GM19328 (cell line): Measurements from ENCODE around the gene ZBTB17.
"Not testable (repeated sequence)": the region's sequence is repeated elsewhere in the genome, so short reads cannot be mapped to it uniquely, and the experiment has no call there.

Experiments
- ATAC-seq: cut with Tn5 transposase; IDR thresholded peaks from one replicate; pipeline ENCODE4 v1.9.1; 2021; ENCODE audit warnings: mild to moderate bottlenecking, moderate library complexity; ENCODE audit not compliant: unreplicated experiment

Gene ZBTB17

DNA sequence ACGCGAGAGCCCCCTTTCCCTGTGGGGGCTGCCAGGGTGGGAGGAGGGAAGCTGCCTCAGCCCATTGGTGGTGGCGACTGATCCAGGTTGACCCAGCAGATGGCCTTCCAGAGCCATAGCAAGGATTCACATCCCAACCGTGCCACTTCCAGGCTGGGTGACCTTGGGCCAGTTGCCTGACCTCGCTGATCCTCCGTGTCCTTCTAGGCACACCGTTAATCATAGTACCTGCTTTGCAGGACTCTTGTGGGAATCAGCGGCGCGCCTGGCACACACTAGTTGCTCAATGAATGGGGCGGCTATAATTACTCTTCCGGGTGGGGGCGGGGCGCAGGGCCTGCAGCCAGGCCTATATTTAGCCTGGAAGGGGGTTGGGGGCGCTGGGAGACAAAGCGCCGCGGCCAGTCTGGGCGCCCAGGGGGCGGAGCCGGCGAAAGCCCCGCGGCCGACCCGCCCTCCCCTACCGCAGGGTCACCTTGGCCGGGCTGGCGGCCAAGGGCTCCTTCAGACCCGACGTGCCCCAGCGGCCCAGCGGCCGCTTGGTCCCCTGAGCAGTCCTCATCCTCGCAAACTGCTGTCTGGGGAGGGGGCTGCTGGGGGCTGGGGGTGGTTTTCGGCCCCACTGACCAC, 36.8 kb upstream of the ZBTB17 start:
- no peak for ATAC-seq

DNA sequence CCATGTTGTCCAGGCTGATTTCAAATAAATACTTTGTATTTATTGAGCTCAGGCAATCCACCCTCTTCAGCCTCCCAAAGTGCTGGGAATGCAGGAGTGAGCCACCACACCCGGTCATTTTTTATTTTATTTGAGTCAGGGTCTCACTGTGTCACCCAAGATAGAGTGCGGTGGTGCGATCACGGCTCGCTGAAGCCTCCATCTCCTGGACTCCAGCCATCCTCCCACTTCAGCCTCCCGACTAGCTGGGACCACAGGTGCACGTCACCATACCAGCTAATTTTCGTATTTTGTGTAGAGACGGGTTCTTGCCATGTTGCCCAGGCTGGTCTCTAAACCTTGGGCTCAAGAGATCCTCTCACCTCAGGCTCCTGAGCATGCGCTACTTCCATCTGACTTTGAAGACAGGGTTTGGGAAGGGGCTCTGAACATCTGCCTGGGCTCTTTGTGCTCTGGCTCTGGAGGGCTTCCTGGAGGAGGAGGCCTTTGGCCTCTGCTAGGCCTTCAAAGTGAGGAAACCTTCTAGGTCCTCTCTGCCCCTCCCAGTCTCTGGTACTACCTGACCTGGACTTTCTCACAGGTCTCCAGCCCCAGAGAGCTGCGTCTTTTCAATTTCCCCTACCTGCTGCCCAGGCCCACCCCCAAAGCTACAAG, 36.2 kb upstream of the ZBTB17 start:
- ATAC-seq: no peak

DNA sequence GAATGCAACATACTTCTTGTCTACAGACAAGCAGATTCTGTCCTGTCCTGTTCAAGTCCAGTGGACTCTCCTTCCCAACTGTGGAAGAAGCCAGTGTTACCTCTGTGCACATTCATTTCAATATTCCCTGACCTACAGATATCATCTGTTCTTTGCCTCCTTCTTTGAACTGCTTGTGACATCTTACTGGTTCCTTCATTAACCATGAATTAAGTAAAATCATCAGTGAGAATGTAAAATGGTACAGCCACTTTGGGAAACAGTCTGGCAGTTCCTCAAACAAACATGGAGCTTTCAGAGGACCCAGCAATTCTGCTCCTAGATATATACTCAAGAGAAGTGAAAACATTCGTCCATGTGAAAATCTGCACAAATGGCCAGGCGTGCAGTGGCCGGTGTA, 34.9 kb upstream of the ZBTB17 start:
- no peak for ATAC-seq

DNA sequence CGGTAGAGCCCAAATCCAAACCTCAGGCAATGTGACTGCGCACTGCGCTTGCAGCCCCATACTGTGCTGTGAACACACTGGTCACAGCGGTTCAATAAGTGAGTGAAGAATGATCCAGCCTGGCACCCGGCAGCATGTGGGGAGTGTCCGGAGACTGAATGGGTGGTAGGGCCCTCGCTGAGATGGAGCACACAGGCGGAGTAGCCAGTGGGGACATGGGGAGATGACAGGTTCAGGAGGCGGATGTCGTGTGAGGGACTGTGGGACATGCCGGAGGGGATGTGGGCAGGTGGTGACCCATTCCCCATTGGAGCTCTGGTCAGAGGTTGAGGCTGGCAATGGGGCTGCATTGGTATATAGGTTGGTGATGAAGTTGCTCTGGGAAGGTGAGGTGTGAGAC, 33.8 kb upstream of the ZBTB17 start:
- no peak for ATAC-seq

DNA sequence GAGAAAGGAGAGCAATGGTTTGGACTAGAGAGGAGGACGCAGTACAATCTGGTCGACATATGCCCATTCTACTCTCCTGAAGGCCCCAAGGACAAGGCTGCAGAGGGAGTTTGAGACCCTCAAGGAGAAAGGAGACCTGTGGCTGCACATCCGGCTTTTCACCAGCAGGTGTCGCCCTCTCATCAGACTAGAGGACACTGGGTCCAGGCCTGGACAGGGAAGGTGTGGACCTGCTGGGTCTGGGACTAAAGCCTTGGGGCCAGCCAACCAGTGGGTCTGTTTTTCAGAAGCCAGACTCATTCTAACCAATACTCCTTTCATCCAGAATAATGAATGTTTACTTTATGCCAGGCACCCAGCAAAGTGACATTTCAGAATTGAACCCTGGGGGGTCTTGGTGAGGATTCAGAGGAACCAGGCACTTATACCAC, 33.1 kb upstream of the ZBTB17 start:
- no peak for ATAC-seq

DNA sequence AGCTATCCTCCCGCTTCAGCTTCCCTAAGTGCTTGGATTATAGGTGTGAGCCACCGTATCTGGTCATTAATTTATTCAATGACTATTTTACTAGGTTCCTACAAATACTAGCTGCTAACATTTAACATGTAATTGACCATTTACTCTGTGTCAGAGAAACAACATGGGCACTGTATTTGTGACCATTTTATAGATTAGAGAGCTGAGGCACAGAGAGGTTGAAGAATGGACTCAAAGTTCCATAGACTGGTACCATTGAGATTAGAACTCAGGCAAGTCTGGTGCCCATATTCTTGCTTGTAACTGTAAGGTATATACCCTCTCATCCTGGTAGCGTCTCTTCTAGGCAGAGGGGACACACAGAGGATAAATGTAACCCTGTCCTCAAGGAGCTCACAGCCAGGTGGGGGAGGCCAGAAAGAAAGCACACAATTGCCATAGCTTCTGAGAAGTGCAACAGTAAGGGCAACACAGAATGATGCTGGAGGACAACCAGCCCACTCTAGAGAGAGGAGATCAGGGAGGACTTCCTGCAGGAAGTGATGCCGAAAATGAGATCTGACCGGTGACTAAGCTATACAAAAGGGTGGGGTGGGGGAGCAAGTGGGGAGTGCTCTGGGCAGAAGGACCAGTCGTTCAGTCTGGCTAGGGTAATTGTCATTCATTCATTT, 31.9 kb upstream of the ZBTB17 start:
- ATAC-seq: no peak

DNA sequence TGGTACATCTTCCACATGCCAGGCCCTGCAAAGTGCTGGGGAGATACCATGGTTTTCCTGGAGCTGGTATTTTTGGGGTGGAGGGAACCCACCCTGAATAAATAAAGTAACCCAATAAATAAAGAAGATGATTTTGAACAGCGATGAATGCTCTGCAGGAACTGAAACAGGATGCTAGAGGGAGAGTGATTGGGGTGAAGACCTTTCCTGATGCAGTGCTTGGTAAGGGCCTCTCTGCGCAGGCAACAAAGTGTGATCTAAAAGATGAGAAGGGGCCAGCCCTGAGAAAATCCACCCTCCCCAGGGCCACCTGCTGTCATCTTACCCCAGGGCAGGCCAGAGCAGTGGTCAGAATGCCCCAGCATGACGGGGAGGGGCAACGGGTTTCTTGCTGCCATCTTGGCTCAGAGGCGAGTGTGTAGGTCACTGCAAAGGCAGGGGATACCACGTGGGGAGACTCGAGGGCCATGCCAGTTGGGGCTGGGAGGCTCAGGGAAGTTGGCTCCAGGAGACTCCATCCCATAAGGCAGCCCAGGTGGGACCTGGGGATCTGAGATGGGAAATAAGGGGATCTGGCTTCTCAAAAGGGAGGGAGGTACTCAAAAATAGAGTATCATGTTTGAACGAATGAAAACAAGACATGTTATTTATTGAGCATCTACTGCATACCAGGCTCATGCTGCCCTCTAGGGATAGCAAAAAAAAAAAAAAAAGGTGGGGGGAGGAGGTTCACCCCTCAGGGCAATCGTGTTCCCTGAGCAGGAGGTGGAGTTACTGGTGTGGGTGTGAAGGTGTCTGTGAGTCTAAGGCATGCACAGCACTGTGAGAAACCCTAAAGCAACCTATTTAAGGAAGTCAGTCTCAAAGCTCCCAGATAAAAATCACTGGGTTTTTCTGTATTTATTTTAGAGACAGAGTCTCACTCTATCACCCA, 30.9 kb upstream of the ZBTB17 start:
- ATAC-seq: no peak

DNA sequence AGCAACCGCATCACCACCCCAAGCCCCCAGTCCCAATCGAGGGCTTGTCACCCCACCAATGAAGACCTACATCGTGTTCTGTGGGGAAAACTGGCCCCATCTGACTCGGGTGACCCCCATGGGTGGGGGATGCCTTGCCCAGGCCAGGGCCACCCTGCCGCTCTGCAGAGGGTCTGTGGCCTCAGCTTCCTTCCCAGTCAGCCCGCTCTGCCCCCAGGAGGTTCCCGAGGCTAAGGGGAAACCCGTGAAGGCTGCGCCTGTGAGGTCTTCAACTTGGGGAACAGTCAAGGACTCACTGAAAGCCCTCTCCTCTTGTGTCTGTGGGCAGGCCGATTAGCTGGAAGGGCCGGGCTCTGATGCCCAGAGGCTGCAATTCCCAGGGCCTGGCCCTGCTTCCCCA, 30.1 kb upstream of the ZBTB17 start:
- no peak for ATAC-seq

DNA sequence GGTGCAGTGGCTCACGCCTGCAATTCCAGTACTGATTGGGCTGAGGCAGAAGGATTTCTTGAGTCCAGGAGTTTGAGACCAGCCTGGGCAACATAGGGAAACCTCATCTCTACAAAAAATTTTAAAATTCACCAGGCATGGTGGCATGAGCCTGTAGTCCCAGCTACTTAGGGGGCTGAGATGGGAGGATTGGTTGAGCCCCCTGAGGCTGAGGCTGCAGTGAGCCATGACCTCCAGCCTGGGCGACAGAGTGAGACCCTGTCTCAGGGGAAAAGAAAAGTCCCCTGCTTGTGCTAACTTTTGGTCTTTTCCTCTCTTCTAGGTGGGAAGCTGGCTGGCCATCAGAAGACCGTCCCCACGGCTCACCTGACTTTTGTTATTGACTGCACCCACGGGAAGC, 29.7 kb upstream of the ZBTB17 start:
- no peak for ATAC-seq

DNA sequence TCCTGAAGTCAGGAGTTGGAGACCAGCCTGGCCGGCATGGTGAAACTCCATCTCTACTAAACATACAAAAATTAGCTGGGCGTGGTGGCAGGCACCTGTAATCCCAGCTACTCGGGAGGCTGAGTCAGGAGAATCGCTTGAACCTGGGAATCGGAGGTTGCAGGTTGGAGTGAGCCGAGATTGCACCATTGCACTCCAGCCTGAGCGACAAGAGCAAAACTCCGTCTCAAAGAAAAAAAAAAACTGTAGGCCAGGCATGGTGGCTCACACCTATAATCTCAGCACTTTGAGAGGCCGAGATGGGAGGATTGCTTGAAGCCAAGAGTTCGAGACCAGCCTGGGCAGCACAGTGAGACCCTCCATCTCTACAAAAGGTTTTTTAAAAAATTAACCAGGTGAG, 25.4 kb upstream of the ZBTB17 start:
- ATAC-seq: not testable (repeated sequence)

DNA sequence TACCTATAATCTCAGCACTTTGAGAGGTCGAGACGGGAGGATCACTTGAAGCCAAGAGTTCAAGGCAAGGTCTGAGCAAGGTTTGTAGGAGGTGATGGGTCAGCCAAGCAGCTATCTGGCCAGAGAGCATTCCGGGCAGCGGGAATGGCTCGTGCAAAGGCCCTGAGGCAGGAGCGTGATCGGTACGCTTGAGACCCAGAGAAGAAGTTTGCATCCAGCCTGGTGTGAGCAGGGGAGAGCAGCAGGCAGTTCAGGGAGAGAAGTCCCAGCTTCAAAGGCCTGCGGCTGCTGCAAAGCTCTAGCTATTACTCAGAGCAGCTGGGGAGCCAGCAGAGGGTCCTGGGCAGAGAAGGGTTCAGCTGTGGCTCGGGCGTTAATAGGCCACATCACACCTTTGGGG, 23.0 kb upstream of the ZBTB17 start:
- no peak for ATAC-seq

DNA sequence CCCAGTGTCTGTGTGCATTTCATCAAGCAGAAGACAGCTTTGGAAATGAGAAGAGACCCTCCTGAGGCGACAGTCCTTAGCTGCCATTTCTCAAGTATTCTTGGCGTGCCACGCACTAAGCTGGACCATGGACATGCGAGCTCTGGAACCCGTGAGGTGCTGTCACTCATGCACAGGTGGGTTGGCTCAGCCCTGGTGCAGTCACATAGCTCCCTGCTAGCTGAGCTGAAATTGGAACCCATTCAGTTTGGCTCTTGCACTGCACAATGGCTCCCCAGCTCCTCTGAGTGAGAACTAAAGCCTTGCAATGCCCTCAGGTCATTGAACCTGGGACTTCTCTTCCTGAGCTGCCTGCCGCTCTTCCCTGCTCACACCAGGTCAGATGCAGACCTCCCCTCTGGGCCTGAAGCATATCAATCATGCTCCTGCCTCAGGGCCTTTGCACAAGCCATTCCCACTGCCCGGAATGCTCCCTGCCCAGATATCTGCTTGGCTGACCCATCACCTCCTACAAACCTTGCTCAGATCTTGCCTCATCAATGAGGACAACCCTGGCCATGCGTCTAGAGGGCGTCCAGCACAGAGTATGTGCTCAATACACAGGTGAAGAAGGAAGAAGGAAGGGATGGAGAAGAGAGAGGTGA, 21.9 kb upstream of the ZBTB17 start:
- no peak for ATAC-seq

DNA sequence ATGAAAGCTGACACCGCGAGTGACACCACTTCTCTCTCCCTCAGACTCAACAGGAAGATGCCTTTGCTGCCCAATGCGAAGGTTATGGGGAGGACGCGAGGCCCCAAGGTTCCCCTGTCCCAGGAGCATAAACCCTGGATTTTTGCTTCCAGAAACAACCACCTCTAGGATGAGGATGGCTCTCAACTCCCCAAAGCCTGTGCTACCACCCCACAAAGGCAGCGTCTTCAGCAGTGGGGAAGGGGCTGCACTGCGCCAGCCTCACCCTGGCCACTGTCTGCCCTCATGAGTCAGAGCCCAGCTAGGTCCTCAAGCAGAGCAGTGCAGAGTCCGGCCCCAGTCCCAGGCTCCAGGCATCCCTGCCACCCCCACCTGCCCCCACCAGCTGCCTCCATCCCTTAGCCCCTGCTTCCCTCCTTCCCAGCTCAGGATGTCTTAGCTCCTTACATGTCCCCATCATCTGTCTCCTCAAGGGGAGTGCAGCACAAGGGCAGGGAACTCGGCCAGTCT, 21.2 kb upstream of the ZBTB17 start:
- ATAC-seq: no peak

DNA sequence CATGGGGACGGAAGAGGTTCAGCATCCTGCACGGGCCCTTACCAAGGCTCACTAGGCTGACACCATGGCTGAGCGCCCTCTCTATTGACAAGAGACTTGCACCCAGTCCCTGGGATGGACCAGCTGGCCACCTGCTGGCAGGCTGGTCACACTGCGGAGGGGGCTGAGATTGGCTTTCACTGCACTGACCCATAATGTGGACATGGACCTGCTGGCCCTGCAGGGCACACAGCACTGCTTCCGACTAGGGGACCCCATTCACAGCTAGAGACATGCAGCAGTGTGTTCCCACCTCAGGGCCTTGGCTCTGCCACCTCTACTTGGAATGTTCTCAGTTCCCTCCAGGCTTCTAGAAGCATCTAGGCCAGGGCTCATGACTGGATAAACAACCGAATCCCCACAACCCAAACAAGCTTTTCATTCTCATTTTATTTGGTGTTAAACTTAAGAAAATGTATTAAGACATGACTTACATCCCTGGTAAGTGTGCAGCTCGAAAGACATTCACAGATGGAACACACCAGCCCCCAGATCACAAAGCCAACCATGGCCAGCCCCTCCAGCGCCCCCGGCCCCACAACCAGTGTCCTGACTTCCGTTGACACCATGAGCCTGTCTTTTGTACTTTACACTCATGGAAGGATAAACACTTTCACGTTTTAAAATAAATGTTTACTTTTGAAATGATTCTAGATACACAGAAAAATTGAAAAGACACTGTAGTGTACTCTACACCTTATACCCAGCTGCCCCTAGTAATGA, 18.9 kb upstream of the ZBTB17 start:
- no peak for ATAC-seq

DNA sequence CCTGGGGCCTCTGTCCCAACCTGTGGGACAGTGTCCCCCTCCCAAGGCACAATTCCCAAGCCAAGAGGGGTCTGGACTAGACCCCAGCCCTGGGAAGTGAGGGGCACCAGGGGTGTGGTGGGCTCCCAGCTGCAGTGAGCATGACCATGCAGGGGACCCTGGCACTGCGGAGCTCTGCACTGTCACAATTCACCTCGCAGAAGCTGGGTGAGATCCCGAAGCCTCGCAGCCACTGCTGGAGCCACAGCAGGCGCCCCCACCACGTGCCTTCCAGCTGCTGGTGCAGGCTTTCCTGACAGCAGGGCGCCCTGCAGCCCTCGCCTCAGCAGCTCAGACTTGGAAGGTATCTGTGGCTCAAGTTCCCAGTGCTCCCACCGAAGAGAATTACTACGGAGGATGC, 18.2 kb upstream of the ZBTB17 start:
- ATAC-seq: no peak

DNA sequence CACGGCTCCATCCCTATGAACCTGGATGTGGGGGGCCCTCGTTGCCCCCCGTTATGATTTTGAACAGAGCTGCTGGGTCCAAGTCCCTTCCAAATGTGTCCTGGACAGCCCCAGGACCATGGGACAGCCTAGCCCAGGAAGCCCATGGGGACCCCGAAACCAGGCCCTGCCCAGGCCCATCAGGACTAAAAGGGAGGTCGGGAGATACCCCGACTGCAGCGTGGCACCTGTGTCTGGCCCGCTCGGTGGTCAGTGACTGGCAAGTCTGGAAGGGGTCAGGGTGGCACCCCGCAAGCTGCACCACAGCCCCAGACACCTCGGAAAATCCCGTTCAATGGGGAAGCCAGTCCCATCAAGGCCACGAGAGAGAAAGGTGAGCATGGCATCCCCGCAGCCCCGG, 17.8 kb upstream of the ZBTB17 start:
- no peak for ATAC-seq

DNA sequence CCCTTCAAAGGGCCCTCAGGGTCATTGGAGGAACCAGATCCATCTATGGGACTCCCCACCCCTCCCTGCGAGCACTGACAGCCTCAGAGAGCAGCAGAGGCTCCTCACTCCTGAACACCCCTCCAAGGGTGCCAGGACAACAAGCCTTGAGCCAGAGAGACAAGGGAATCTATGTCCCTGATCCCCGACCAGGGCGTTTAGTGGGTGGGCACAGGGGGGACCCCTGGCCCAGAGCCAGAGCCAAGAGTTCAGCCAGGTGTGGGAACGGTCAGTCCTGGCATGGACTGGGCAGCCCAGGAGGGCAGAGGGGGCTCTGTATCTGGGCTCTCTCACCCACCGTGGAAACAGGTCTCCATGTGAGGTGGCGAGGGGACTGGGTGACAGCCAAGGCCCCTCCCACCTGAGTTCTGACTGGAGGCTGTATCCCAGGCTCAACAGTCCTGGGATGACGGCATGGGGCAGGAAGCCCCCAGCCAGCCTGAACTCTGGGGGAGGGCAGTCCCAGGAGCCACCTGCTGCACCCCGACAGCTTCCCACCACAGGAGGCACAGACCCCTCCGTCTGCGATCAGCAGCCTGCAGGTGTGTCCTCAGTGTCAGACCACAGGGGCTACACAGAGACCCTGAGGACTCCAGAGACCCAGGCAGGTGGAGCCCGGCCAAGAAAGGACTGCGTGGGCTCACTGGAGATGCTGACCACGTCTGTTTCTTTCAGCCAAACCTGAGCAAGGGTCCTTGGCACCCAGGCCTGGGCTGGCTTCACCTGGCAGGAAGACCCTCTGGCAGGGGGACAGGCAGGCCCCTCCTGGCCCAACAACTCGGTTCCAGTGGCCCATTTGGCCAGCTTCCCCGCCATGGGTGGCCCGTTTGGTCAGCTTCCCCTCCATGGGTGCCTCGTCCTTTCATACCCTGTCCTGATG, 16.9 kb upstream of the ZBTB17 start:
- no peak for ATAC-seq

DNA sequence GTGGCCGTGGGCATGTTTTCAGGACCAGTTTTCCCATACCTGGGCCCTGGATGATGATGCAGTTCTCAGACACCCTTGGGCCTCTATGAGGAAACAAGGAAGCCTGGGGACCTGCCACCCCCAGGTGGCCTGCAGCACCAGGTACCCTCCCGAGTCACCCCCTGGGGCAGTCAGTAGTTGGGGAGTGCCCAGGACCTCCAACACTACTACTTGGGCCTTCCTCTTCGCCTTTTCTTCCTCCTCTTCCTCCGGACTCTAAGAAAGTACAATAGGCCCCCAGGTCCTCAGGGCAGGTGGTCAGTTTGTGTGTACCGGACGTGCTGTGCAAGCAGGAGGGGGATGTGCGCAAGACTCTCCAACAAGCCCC, 16.3 kb upstream of the ZBTB17 start:
- no peak for ATAC-seq
